ENCODE results near the gene ATP7B. TPM values are rescaled to one million over a fixed set of nuclear protein-coding genes. Genes with fewer than 3 reads are reported as not detected.

The ATP7B gene
- total RNA-seq, 1 experiment from 2014 or later = 11.6 TPM

DNA sequence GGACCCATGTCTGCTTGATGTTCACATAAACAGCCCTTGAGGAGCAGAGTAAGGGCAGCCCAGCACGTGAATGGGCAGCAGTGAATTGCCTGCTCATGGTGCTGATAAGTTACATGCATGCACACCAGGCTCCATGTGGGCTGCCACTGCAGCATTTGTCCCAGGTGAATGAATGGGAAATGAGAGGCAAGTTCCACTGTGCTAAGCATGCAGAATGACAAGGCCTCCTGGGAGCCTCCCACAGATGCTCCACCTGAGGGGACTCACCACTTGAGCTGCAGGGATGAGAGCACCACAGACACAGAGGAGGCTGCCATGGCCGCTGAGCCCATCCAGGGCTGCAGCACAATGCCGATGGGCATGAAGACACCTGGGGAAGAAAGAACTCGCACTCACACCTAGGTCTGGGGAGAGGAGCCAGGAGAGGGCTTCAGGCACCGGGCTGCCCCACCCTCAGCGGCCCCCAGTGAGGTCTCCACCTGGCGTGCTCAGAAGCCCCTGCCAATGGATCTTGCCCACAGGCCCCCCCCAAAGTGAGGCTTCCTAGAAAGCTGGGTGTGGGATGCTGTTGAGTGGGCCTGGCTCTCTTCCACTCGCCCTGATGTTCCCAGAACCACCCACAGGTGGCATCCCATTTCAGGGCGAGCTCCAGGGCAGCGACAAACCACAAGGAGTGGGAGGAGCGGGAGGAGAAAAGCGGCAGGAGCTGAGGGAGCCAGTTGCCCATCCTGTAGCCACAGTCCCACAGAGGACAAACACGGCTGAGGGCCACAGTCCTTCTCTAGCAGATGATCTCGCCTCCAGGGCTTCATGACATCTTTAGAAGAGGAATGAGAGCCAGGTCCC lies 75.7 kb downstream of the ATP7B start (continued):
- no peak for TF ChIP-seq RELA (CRISPR knock-in tag; IDR thresholded peaks at IDR 0.05; ENCODE audit: borderline replicate concordance)
- no peak for TF ChIP-seq FOXP4 (CRISPR knock-in tag; IDR thresholded peaks at IDR 0.05)
- TF ChIP-seq, protein P1, sequence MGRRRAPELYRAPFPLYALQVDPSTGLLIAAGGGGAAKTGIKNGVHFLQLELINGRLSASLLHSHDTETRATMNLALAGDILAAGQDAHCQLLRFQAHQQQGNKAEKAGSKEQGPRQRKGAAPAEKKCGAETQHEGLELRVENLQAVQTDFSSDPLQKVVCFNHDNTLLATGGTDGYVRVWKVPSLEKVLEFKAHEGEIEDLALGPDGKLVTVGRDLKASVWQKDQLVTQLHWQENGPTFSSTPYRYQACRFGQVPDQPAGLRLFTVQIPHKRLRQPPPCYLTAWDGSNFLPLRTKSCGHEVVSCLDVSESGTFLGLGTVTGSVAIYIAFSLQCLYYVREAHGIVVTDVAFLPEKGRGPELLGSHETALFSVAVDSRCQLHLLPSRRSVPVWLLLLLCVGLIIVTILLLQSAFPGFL (CRISPR knock-in tag; IDR thresholded peaks at IDR 0.05; ENCODE audit: borderline replicate concordance) = no peak
- TF ChIP-seq ZNF263 (CRISPR knock-in tag; IDR thresholded peaks at IDR 0.05; ENCODE audit: low read depth) = no peak
- no peak for TF ChIP-seq ESRRA (CRISPR knock-in tag; IDR thresholded peaks at IDR 0.05; ENCODE audit: borderline replicate concordance)
- no peak for TF ChIP-seq ARID4B (CRISPR knock-in tag; IDR thresholded peaks at IDR 0.05; ENCODE audit: borderline replicate concordance)

DNA sequence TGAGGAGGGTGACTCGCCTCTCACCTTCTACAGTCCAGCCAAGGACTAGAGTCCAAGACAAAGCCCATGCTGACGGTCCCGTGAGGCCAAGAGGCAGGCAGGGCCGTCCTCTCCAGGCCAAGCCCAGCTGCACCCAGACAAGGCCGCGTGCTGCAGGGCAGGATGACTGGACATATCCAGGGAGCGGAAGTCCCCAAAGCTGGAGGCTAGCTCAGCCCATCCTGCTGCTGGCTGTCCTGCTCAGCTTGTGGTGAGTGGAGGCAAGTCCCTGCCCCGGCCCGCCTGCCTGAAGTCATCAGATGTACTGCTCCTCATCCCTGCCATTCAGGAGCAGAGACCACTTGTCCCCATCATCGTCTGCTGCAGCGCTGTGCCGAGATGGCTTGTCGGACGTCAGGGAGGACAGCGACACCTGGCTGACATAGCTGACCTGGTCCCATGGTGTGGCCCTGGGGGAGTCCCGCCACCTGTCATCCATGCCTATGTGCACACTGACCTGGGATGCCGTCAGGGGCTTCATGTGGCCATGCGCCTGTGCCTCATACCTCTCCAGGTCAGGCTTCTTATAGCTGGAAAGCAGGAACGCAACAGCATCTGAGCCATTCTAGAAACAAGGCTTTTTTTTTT lies 76.7 kb downstream of the ATP7B start:
- H3K4me3 Mint-ChIP-seq = no peak overlapping the region
- CTCF ChIA-PET = interaction anchor here (1.3 to 3.4 kb wide), 4 partner anchors 30 to 194 kb away, joined by 4 to 66 read pairs (median 6); partner anchors contain the start of gene NEK5
- H3K27ac Mint-ChIP-seq = no peak overlapping the region
- no peak for TF ChIP-seq USF1 (CRISPR knock-in tag; IDR thresholded peaks at IDR 0.05)
- no peak for TF ChIP-seq ZNF219 (CRISPR knock-in tag; IDR thresholded peaks at IDR 0.05; ENCODE audit: borderline replicate concordance)
- no peak for TF ChIP-seq CBFB (CRISPR knock-in tag; IDR thresholded peaks at IDR 0.05; ENCODE audit: low read depth)
- TF ChIP-seq ETV6 (CRISPR knock-in tag; IDR thresholded peaks at IDR 0.05) = no peak
- TF ChIP-seq NR1H2 (CRISPR knock-in tag; IDR thresholded peaks at IDR 0.05) = no peak
- TF ChIP-seq, protein P2, sequence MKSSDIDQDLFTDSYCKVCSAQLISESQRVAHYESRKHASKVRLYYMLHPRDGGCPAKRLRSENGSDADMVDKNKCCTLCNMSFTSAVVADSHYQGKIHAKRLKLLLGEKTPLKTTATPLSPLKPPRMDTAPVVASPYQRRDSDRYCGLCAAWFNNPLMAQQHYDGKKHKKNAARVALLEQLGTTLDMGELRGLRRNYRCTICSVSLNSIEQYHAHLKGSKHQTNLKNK (CRISPR knock-in tag; IDR thresholded peaks at IDR 0.05) = no peak
- TF ChIP-seq JUN (CRISPR knock-in tag; IDR thresholded peaks at IDR 0.05) = no peak
- TF ChIP-seq JAZF1 (CRISPR knock-in tag; IDR thresholded peaks at IDR 0.05) = no peak
- no peak for TF ChIP-seq CREB1 (CRISPR knock-in tag; IDR thresholded peaks at IDR 0.05)
- no peak for TF ChIP-seq PRRX2 (CRISPR knock-in tag; IDR thresholded peaks at IDR 0.05)
- TF ChIP-seq, protein P3, sequence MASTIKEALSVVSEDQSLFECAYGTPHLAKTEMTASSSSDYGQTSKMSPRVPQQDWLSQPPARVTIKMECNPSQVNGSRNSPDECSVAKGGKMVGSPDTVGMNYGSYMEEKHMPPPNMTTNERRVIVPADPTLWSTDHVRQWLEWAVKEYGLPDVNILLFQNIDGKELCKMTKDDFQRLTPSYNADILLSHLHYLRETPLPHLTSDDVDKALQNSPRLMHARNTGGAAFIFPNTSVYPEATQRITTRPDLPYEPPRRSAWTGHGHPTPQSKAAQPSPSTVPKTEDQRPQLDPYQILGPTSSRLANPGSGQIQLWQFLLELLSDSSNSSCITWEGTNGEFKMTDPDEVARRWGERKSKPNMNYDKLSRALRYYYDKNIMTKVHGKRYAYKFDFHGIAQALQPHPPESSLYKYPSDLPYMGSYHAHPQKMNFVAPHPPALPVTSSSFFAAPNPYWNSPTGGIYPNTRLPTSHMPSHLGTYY (CRISPR knock-in tag; IDR thresholded peaks at IDR 0.05) = no peak
- no peak for TF ChIP-seq GABPB1 (CRISPR knock-in tag; IDR thresholded peaks at IDR 0.05)
- no peak for TF ChIP-seq NR2C2 (CRISPR knock-in tag; IDR thresholded peaks at IDR 0.05)
- TF ChIP-seq TP53 (CRISPR knock-in tag; IDR thresholded peaks at IDR 0.05) = no peak
- TF ChIP-seq, protein P4, sequence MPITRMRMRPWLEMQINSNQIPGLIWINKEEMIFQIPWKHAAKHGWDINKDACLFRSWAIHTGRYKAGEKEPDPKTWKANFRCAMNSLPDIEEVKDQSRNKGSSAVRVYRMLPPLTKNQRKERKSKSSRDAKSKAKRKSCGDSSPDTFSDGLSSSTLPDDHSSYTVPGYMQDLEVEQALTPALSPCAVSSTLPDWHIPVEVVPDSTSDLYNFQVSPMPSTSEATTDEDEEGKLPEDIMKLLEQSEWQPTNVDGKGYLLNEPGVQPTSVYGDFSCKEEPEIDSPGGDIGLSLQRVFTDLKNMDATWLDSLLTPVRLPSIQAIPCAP (CRISPR knock-in tag; IDR thresholded peaks at IDR 0.05) = no peak
- TF ChIP-seq ZNF232 (CRISPR knock-in tag; IDR thresholded peaks at IDR 0.05) = no peak
- no peak for TF ChIP-seq USF2 (CRISPR knock-in tag; IDR thresholded peaks at IDR 0.05)
- no peak for TF ChIP-seq ZNF396 (CRISPR knock-in tag; IDR thresholded peaks at IDR 0.05; ENCODE audit: borderline replicate concordance)
- DNase-seq (ENCODE audit: low spot score) = no peak
- no peaks in the 10 kb centered on the region for H3K27me3 Mint-ChIP-seq (ENCODE audit: low read depth)
- 0 out of 2 replicates have a peak, but pooled peaks have one; percentile 19 for ATAC-seq
- H3K4me1 Mint-ChIP-seq = 0 out of 2 replicates have a peak, but pooled peaks cover 3% of the 10 kb centered on the region
- POLR2A ChIA-PET = no interaction called here
- H3K9me3 Mint-ChIP-seq = no peaks in the 10 kb centered on the region
- no peaks in the 10 kb centered on the region for H3K36me3 Mint-ChIP-seq
